Naive thymus-derived CD4-positive, alpha-beta T cell (primary cell): ENCODE results near the gene ALDH5A1. TPM values are rescaled to one million over a fixed set of nuclear protein-coding genes. Genes with fewer than 3 reads are reported as not detected.

Experiments
- ATAC-seq: fragments of 150-1000 bp; cut with Tn5 transposase; 2 replicates; pipeline ENCODE4 v1.10.0; 2021; ENCODE audit warnings: mild to moderate bottlenecking, moderate library complexity
- CTCF ChIA-PET: fragments of 350-600 bp; sonication (Branson Sonifier 250); formaldehyde crosslinking; loops from one replicate; lab custom pipeline; 2021; ENCODE audit warnings: antibody characterized with exemption; lab: Charles Lee
- POLR2A ChIA-PET: fragments of 350-600 bp; sonication (Branson Sonifier 250); formaldehyde crosslinking; loops from one replicate; lab custom pipeline; 2021; ENCODE audit warnings: antibody characterized with exemption, inconsistent platforms; lab: Charles Lee
- DNase-seq, 9 donors: peaks; one replicate each; pipeline versions ENCODE4 v3.0.0 to v3.0.0-alpha.2; 2020 to 2022; ENCODE audit warnings: mixed read lengths in 1 of 9
- H3K27ac ChIP-seq: one replicate; pipeline ENCODE4 v1.7.0; 2013; ENCODE audit warnings: mild to moderate bottlenecking, low read depth, low read length, moderate library complexity
- H3K27me3 ChIP-seq, 2 donors: one replicate each; pipeline ENCODE4 v1.7.0; 2013; ENCODE audit warnings: low read length in 2 of 2, mild to moderate bottlenecking in 2 of 2, moderate library complexity in 2 of 2; ENCODE audit not compliant: control insufficient read depth in 2 of 2, insufficient read depth in 2 of 2
- H3K36me3 ChIP-seq, 3 experiments: 1 replicate in 2 of 3; 2 replicates in 1 of 3; pipeline ENCODE4 v1.7.0; 2013; ENCODE audit warnings: low read length in 3 of 3, mild to moderate bottlenecking in 3 of 3, moderate library complexity in 1 of 3; ENCODE audit not compliant: insufficient read depth in 3 of 3, control insufficient read depth in 2 of 3
- H3K4me1 ChIP-seq, 2 donors: one replicate each; pipeline ENCODE4 v1.7.0; 2013; ENCODE audit warnings: low read length in 2 of 2, mild to moderate bottlenecking in 2 of 2, moderate library complexity in 1 of 2; ENCODE audit not compliant: control insufficient read depth in 2 of 2, insufficient read depth in 2 of 2
- H3K4me3 ChIP-seq: 2 replicates; pipeline ENCODE4 v1.7.0; 2013; ENCODE audit warnings: mild to moderate bottlenecking, low read length
- H3K9me3 ChIP-seq, 3 experiments: 1 replicate in 2 of 3; 2 replicates in 1 of 3; pipeline ENCODE4 v1.7.0; 2013; ENCODE audit warnings: low read length in 3 of 3; ENCODE audit not compliant: control insufficient read depth in 2 of 3
- H3K27ac Mint-ChIP-seq, 9 donors: one replicate each; pipeline ENCODE4 v1.8.0; 2020 to 2022; ENCODE audit warnings: mixed read lengths in 9 of 9, mild to moderate bottlenecking in 8 of 9, moderate library complexity in 5 of 9, inconsistent platforms in 2 of 9
- H3K27me3 Mint-ChIP-seq, 5 donors: one replicate each; pipeline ENCODE4 v1.8.0; 2021 to 2022; ENCODE audit warnings: mixed read lengths in 5 of 5, mild to moderate bottlenecking in 1 of 5
- H3K36me3 Mint-ChIP-seq, 5 donors: one replicate each; pipeline ENCODE4 v1.8.0; 2020 to 2022; ENCODE audit warnings: mixed read lengths in 5 of 5, mild to moderate bottlenecking in 3 of 5, inconsistent platforms in 1 of 5
- H3K4me1 Mint-ChIP-seq, 7 donors: one replicate each; pipeline ENCODE4 v1.8.0; 2020 to 2022; ENCODE audit warnings: mixed read lengths in 7 of 7, mild to moderate bottlenecking in 3 of 7, inconsistent platforms in 1 of 7
- H3K4me3 Mint-ChIP-seq, 10 donors: one replicate each; pipeline ENCODE4 v1.8.0; 2020 to 2022; ENCODE audit warnings: mild to moderate bottlenecking in 10 of 10, mixed read lengths in 10 of 10, moderate library complexity in 6 of 10, inconsistent platforms in 2 of 10
- H3K9me3 Mint-ChIP-seq, 11 donors: one replicate each; pipeline ENCODE4 v1.8.0; 2020 to 2022; ENCODE audit warnings: mixed read lengths in 11 of 11, mild to moderate bottlenecking in 4 of 11, inconsistent platforms in 1 of 11, moderate library complexity in 1 of 11
- intact Hi-C, 2 donors: fragments of 100-400 bp; cut with micrococcal nuclease; formaldehyde crosslinking; loops; one replicate each; pipeline ENCODE4 v1.15.1; 2023
- polyA plus RNA-seq, 2 donors: library from polyadenylated mRNA; unstranded; fragments of 300-500 nt; fragmentation: Illumina TruSeq; gene quantifications; one replicate each; pipeline ENCODE4 v1.2.3, GENCODE V29; 2021
- total RNA-seq, 6 experiments: library from RNA in 5 of 6; stranded (reverse) in 5 of 6; gene quantifications; 1 replicate in 5 of 6; 2 replicates in 1 of 6; pipeline ENCODE4 v1.2.3 and lab custom pipeline; 2021 to 2026

ALDH5A1 gene
- total and polyA plus RNA-seq, 7 experiments from 2014 or later: 5.7 to 20.6 (median 12.3) TPM

- H3K27ac ChIP-seq: no peak overlapping the region
- H3K9me3 ChIP-seq: no peaks in the 10 kb centered on the region
- Mint-ChIP-seq H3K4me3 (no peak overlapping the region), H3K36me3 (peaks cover 0 to 7% (median 0%) of the 10 kb centered on the region in 5 donors), H3K4me1 (no peaks in the 10 kb centered on the region), H3K27me3 (no peaks in the 10 kb centered on the region), H3K27ac (no peak overlapping the region), H3K9me3 (no peaks in the 10 kb centered on the region)
- POLR2A ChIA-PET: no interaction called here
- CTCF ChIA-PET: no interaction called here
- ATAC-seq (no peak), DNase-seq (no peak)
- no peak overlapping the region for H3K4me3 ChIP-seq
- H3K4me1 ChIP-seq: no peaks in the 10 kb centered on the region
- intact Hi-C loops: no loop called here
- no peaks in the 10 kb centered on the region for H3K36me3 ChIP-seq
- H3K27me3 ChIP-seq: no peaks in the 10 kb centered on the region
These were observed 10.0 kb upstream of the ALDH5A1 start for GRCh38 chr6:24484657-24485323.

- POLR2A ChIA-PET: no interaction called here
- H3K4me1 ChIP-seq: no peaks in the 10 kb centered on the region
- no peak overlapping the region for H3K4me3 Mint-ChIP-seq
These were observed 8.7 kb upstream of the ALDH5A1 start for GRCh38 chr6:24486065-24486464.

DNA sequence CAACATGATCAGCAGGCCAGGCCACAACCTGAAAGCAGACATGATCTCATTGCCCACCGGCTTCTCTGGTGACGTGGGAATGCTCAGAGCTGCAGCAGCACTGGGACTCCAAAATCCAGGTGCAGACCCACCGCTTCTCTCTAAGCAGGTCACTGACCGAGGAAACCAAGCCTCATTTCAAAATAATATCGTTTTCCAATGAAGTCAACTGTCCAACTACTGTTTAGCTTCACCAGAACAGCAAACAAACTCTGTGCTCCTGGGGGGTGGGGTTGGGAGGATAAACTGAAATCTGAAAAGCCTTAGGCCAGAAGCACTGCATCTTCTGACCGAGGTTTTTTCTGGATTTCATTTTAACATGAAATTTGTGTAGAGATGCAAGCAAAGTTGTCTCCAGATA lies 5.3 kb upstream of the ALDH5A1 start, which contains the start of gene GPLD1:
Gene GPLD1, minus strand, starts transcription at position 109 of the 400 bp plus-strand sequence. Its CDS starts 67 bp downstream, at position 42.
- Histone ChIP-seq H3K9me3 (no peaks in the 10 kb centered on the region), H3K4me3 (no peak within 1 kb of the TSS), H3K4me1 (peaks cover 9 to 10% of the 10 kb centered on the region in 2 donors), H3K27ac (no peak within 1 kb of the TSS), H3K36me3 (no peaks in the 10 kb centered on the region), H3K27me3 (no peaks in the 10 kb centered on the region)
- intact Hi-C loops: no loop called here
- DNase-seq (no peak), ATAC-seq (no peak)
- peak within 1 kb of the TSS in 1 of 10 donors; percentile 26 for H3K4me3 Mint-ChIP-seq
- ChIA-PET POLR2A (no interaction called here), CTCF (no interaction called here)
- H3K9me3 Mint-ChIP-seq: no peaks in the 10 kb centered on the region
- peaks cover 10 to 19% (median 12%) of the 10 kb centered on the region in 7 donors for H3K4me1 Mint-ChIP-seq
- H3K27ac Mint-ChIP-seq: no peak within 1 kb of the TSS
- H3K36me3 Mint-ChIP-seq: peaks cover 0 to 6% (median 0%) of the 10 kb centered on the region in 5 donors
- no peaks in the 10 kb centered on the region for H3K27me3 Mint-ChIP-seq

More at GRCh38 chr6:24486065-24486464, 8.7 kb upstream of the ALDH5A1 start:
- H3K27ac ChIP-seq: no peak overlapping the region
- ATAC-seq (no peak), DNase-seq (no peak)
- H3K27me3 Mint-ChIP-seq: no peaks in the 10 kb centered on the region
- H3K4me1 Mint-ChIP-seq: no peaks in the 10 kb centered on the region
- H3K36me3 Mint-ChIP-seq: peaks cover 0 to 7% (median 0%) of the 10 kb centered on the region in 5 donors
- no peaks in the 10 kb centered on the region for H3K9me3 Mint-ChIP-seq
- H3K27me3 ChIP-seq: no peaks in the 10 kb centered on the region
- H3K4me3 ChIP-seq: no peak overlapping the region
- H3K9me3 ChIP-seq: no peaks in the 10 kb centered on the region
- CTCF ChIA-PET: interaction anchor here (1.0 kb wide), 1 partner anchor 41 kb away, joined by 4 read pairs; no protein-coding TSS in a partner anchor
- H3K36me3 ChIP-seq: no peaks in the 10 kb centered on the region
- no peak overlapping the region for H3K27ac Mint-ChIP-seq
- intact Hi-C loops: no loop called here

DNA sequence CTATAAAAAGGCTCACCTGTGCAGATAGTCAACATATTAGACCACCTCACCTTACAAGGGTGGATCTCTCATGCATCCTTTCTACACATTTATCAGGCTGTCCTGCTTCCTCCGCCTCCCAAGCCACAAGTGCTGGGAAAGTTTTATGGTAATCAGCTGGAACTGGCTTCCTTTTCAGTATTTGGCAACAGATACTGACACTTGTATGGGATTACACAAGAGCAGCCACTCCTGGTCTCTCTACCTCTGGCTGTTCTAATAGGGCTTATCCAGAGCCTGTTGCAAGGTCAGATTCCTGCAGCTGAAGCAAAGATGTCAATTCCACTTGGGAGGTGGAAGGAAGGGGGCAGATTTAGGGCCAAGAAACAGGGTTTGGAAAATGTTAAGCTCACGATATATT lies 4.9 kb upstream of the ALDH5A1 start:
- H3K4me1 ChIP-seq: peaks cover 9 to 10% of the 10 kb centered on the region in 2 donors
- ChIA-PET CTCF (no interaction called here), POLR2A (no interaction called here)
- Mint-ChIP-seq H3K36me3 (peaks cover 0 to 2% (median 0%) of the 10 kb centered on the region in 5 donors), H3K9me3 (no peaks in the 10 kb centered on the region), H3K4me3 (no peak overlapping the region), H3K27ac (no peak overlapping the region), H3K27me3 (no peaks in the 10 kb centered on the region), H3K4me1 (peaks cover 10 to 19% (median 12%) of the 10 kb centered on the region in 7 donors)
- H3K9me3 ChIP-seq: no peaks in the 10 kb centered on the region
- ATAC-seq (no peak), DNase-seq (no peak)
- no peaks in the 10 kb centered on the region for H3K27me3 ChIP-seq
- no peaks in the 10 kb centered on the region for H3K36me3 ChIP-seq
- H3K4me3 ChIP-seq: no peak overlapping the region
- intact Hi-C loops: loop anchor here in 1 of 2 donors (10.0 kb wide), 1 partner anchor 525 kb away; no protein-coding TSS in a partner anchor
- H3K27ac ChIP-seq: no peak overlapping the region

DNA sequence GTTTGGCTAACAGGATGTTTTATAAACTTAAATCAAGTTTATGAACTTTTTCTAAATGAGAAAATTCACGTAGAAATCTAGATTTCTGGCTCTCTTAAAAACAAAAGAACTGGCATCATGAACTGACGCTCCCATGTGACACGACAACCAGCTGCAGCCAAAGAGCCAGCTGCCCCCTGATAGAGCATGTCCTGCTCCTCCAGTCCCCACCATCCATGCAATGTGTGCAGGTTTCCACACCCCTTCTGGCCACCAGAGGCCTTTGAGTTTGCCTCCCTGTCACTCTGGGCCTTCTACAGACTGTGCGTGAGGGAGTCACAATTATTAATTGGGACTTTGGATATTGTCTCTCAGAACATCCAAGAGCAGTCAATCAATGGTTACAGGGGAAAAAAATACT lies 3.8 kb upstream of the ALDH5A1 start:
- ChIA-PET POLR2A (no interaction called here), CTCF (no interaction called here)
- peaks cover 10 to 25% (median 16%) of the 10 kb centered on the region in 7 donors for H3K4me1 Mint-ChIP-seq
- Histone ChIP-seq H3K4me3 (no peak overlapping the region), H3K9me3 (no peaks in the 10 kb centered on the region), H3K27ac (no peak overlapping the region), H3K4me1 (peaks cover 12 to 15% of the 10 kb centered on the region in 2 donors), H3K27me3 (no peaks in the 10 kb centered on the region), H3K36me3 (no peaks in the 10 kb centered on the region)
- H3K27me3 Mint-ChIP-seq: peaks cover 0 to 2% (median 0%) of the 10 kb centered on the region in 5 donors
- H3K4me3 Mint-ChIP-seq: peak overlapping the region in 1 of 10 donors; percentile 51
- no peaks in the 10 kb centered on the region for H3K9me3 Mint-ChIP-seq
- ATAC-seq (no peak), DNase-seq (no peak)
- intact Hi-C loops: loop anchor here in 1 of 2 donors (10.0 kb wide), 1 partner anchor 524 kb away; no protein-coding TSS in a partner anchor
- H3K36me3 Mint-ChIP-seq: peaks cover 0 to 3% (median under 1%) of the 10 kb centered on the region in 5 donors
- no peak overlapping the region for H3K27ac Mint-ChIP-seq

- Mint-ChIP-seq H3K27ac (peak overlapping the region in 2 of 9 donors; percentile 6 to 62), H3K9me3 (peaks cover 0 to 9% (median 0%) of the 10 kb centered on the region in 11 donors), H3K4me3 (peak overlapping the region in 2 of 10 donors; percentile 41 to 69), H3K36me3 (peaks cover 0 to 18% (median 14%) of the 10 kb centered on the region in 5 donors), H3K4me1 (peaks cover 13 to 39% (median 26%) of the 10 kb centered on the region in 7 donors), H3K27me3 (peaks cover 0 to 2% (median 0%) of the 10 kb centered on the region in 5 donors)
- Histone ChIP-seq H3K4me3 (no peak overlapping the region), H3K27me3 (no peaks in the 10 kb centered on the region), H3K27ac (no peak overlapping the region), H3K9me3 (no peaks in the 10 kb centered on the region), H3K36me3 (peaks cover 0 to 6% (median 0%) of the 10 kb centered on the region in 3 experiments), H3K4me1 (peaks cover 12 to 15% of the 10 kb centered on the region in 2 donors)
- DNase-seq: no peak
- CTCF ChIA-PET: interaction anchor here (0.6 to 1.0 kb wide), 2 partner anchors 29 to 308 kb away, joined by 3 read pairs; no protein-coding TSS in a partner anchor
- POLR2A ChIA-PET: no interaction called here
- intact Hi-C loops: loop anchor here in 1 of 2 donors (10.0 kb wide), 1 partner anchor 522 kb away; no protein-coding TSS in a partner anchor
- ATAC-seq: no peak
These were observed 2.3 kb upstream of the ALDH5A1 start for GRCh38 chr6:24492475-24492874.
